Loucy (cell line): Measurements from ENCODE around the gene EIF4H.

Experiments used
- H2AFZ ChIP-seq: fragments of 200-600 bp; sonication (generic); 2 replicates; pipeline ENCODE4 v1.6.0; 2016; ENCODE audit warnings: antibody characterized with exemption, mild to moderate bottlenecking, low read length, moderate library complexity
- H3F3A ChIP-seq: fragments of 200-600 bp; 2 replicates; pipeline ENCODE4 v1.6.0; 2016; ENCODE audit warnings: antibody characterized with exemption, low read depth, mild to moderate bottlenecking
- H3K27me3 ChIP-seq: fragments of 200-600 bp; sonication (generic); 2 replicates; pipeline ENCODE4 v1.6.1; 2014; ENCODE audit warnings: low read length, mild to moderate bottlenecking; ENCODE audit not compliant: insufficient read depth, poor library complexity, severe bottlenecking
- H3K36me3 ChIP-seq: fragments of 200-600 bp; sonication (generic); 2 replicates; pipeline ENCODE4 v1.6.1; 2016; ENCODE audit warnings: low read length; ENCODE audit not compliant: insufficient read depth
- H3K4me1 ChIP-seq: fragments of 200-600 bp; sonication (generic); 2 replicates; pipeline ENCODE4 v1.5.1; 2014; ENCODE audit warnings: low read length, mild to moderate bottlenecking; ENCODE audit not compliant: insufficient read depth, poor library complexity, severe bottlenecking
- H3K4me2 ChIP-seq: fragments of 200-600 bp; sonication (generic); 2 replicates; pipeline ENCODE4 v1.6.0; 2014; ENCODE audit warnings: antibody characterized with exemption, low read length, low read depth, mild to moderate bottlenecking; ENCODE audit not compliant: poor library complexity, severe bottlenecking
- H3K4me3 ChIP-seq: fragments of 200-600 bp; sonication (generic); 2 replicates; pipeline ENCODE4 v1.5.1; 2014; ENCODE audit warnings: low read length, mild to moderate bottlenecking, mixed read lengths; ENCODE audit not compliant: poor library complexity, severe bottlenecking
- H3K79me2 ChIP-seq: fragments of 200-600 bp; sonication (generic); 2 replicates; pipeline ENCODE4 v1.6.1; 2014; ENCODE audit warnings: low read length; ENCODE audit not compliant: insufficient read depth
- H3K9ac ChIP-seq: fragments of 200-600 bp; sonication (generic); 2 replicates; pipeline ENCODE4 v1.6.0; 2014; ENCODE audit warnings: mild to moderate bottlenecking, low read depth, low read length, moderate library complexity; ENCODE audit not compliant: poor library complexity, severe bottlenecking
- H3K9me2 ChIP-seq: fragments of 200-600 bp; sonication (generic); replicated peaks from 2 replicates; pipeline ENCODE4 v1.6.1; 2016; ENCODE audit warnings: low read depth, low read length, mixed read lengths
- H3K9me3 ChIP-seq: fragments of 200-600 bp; sonication (generic); 2 replicates; pipeline ENCODE4 v1.6.1; 2014; ENCODE audit warnings: mild to moderate bottlenecking, antibody characterized with exemption, low read length, low read depth; ENCODE audit not compliant: insufficient read depth
- H4K20me1 ChIP-seq: fragments of 200-600 bp; sonication (generic); 2 replicates; pipeline ENCODE4 v1.6.0; 2014; ENCODE audit warnings: antibody characterized with exemption, low read length, mild to moderate bottlenecking; ENCODE audit not compliant: insufficient read depth, poor library complexity, severe bottlenecking
- CTCF ChIP-seq: fragments of 200-600 bp; sonication (generic); conservative IDR thresholded peaks from 2 replicates; pipeline ENCODE4 v1.5.1; 2014; ENCODE audit warnings: mild to moderate bottlenecking, antibody characterized with exemption, low read length
- EZH2phosphoT487 ChIP-seq: fragments of 200-600 bp; IDR thresholded peaks from 2 replicates; pipeline ENCODE4 v1.6.1; 2018; ENCODE audit warnings: antibody characterized with exemption, mild to moderate bottlenecking, moderate library complexity, borderline replicate concordance

The EIF4H gene

GRCh38 chr7:74226633-74227032, 52.5 kb downstream of the EIF4H start:
- TF ChIP-seq CTCF (no peak), EZH2phosphoT487 (no peak)
- Histone ChIP-seq H3K9me3 (no peaks in the 10 kb centered on the region), H3K36me3 (peaks cover 49% of the 10 kb centered on the region; the same call in 1 of the 2 replicates), H3K9ac (no peak overlapping the region), H3K4me3 (no peak overlapping the region), H3F3A (no peaks in the 10 kb centered on the region), H2AFZ (no peak overlapping the region), H3K4me2 (no peak overlapping the region), H3K4me1 (no peaks in the 10 kb centered on the region), H3K9me2 (no peaks in the 10 kb centered on the region), H3K27me3 (no peaks in the 10 kb centered on the region), H4K20me1 (no peaks in the 10 kb centered on the region), H3K79me2 (no peaks in the 10 kb centered on the region)

- H3K4me1 ChIP-seq, result peaks cover 3% of the 10 kb centered on the region
- no peaks in the 10 kb centered on the region for H3K9me2 ChIP-seq
- no peaks in the 10 kb centered on the region for H3F3A ChIP-seq
- H3K27me3 ChIP-seq, result no peaks in the 10 kb centered on the region
- no peak overlapping the region for H3K4me3 ChIP-seq
- H3K4me2 ChIP-seq, result no peak overlapping the region
- H4K20me1 ChIP-seq, result no peaks in the 10 kb centered on the region
- H3K9me3 ChIP-seq, result no peaks in the 10 kb centered on the region
- no peak for TF ChIP-seq EZH2phosphoT487
- TF ChIP-seq CTCF, result no peak
- H2AFZ ChIP-seq, result no peak overlapping the region
- peaks cover 56% of the 10 kb centered on the region; the same call in 1 of the 2 replicates for H3K36me3 ChIP-seq
- no peaks in the 10 kb centered on the region for H3K79me2 ChIP-seq
- no peak overlapping the region for H3K9ac ChIP-seq
Observed at GRCh38 chr7:74228951-74229900, 55.1 kb downstream of the EIF4H start.

- no peaks in the 10 kb centered on the region for H4K20me1 ChIP-seq
- no peak overlapping the region for H3K9ac ChIP-seq
- peaks cover 57% of the 10 kb centered on the region; the same call in 1 of the 2 replicates for H3K36me3 ChIP-seq
- no peak overlapping the region for H3K4me2 ChIP-seq
- H3K9me3 ChIP-seq, result no peaks in the 10 kb centered on the region
- H2AFZ ChIP-seq, result no peak overlapping the region
- no peaks in the 10 kb centered on the region for H3K9me2 ChIP-seq
- no peaks in the 10 kb centered on the region for H3K27me3 ChIP-seq
- H3K4me1 ChIP-seq, result peaks cover 7% of the 10 kb centered on the region
- H3K79me2 ChIP-seq, result no peaks in the 10 kb centered on the region
- H3K4me3 ChIP-seq, result no peak overlapping the region
- no peaks in the 10 kb centered on the region for H3F3A ChIP-seq
- TF ChIP-seq CTCF (no peak), EZH2phosphoT487 (no peak)
Observed at GRCh38 chr7:74230446-74231231, 56.5 kb downstream of the EIF4H start.
